ENCODE data around the gene INIP. TPM values are rescaled to one million over a fixed set of nuclear protein-coding genes. Genes with fewer than 3 reads are reported as not detected.
"Not testable (repeated sequence)": the region's sequence is repeated elsewhere in the genome, so short reads cannot be mapped to it uniquely, and the experiment has no call there.

The INIP gene
- total and polyA plus RNA-seq, 7 experiments from 2014 or later: 13.8 to 63.1 (median 32.2) TPM

DNA sequence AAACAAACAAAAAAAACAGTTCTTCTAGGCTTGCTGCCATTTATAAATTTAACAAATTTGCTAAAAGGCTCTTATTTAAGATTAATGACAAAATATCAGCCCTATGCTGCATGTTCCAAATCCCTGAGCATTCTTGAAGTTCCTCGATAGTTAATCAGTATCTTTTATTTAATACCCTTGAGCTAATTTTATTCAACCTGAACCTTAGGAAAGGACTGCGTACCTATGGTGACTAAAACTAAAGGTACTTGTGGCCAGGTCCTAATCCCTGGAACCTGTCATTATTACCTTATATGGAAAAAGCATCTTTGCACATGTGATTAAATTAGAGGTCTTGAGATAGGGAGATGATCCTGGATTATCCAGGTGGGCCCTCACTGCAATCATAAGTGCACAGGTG lies 10.5 kb upstream of the INIP start:
- ATAC-seq (no peak), DNase-seq (no peak)
- Mint-ChIP-seq H3K4me1 (peaks cover 0 to 2% (median 0%) of the 10 kb centered on the region in 7 donors), H3K9me3 (no peaks in the 10 kb centered on the region), H3K4me3 (no peak overlapping the region), H3K27ac (no peak overlapping the region), H3K27me3 (peaks cover 0 to 7% (median 0%) of the 10 kb centered on the region in 5 donors), H3K36me3 (no peaks in the 10 kb centered on the region)
- Histone ChIP-seq H3K4me3 (ENCODE audit: low read length) (no peak overlapping the region), H3K27ac (ENCODE audit: low read depth, low read length) (no peak overlapping the region), H3K9me3 (ENCODE audit: control insufficient read depth in 2 of 3, low read length in 3 of 3) (no peaks in the 10 kb centered on the region), H3K27me3 (ENCODE audit: control insufficient read depth in 2 of 2, insufficient read depth in 2 of 2, low read length in 2 of 2) (no peaks in the 10 kb centered on the region), H3K36me3 (ENCODE audit: control insufficient read depth in 2 of 3, insufficient read depth in 3 of 3, low read length in 3 of 3) (no peaks in the 10 kb centered on the region), H3K4me1 (ENCODE audit: control insufficient read depth in 2 of 2, insufficient read depth in 2 of 2, low read length in 2 of 2) (no peaks in the 10 kb centered on the region)
- intact Hi-C loops (cut with micrococcal nuclease): no loop called here
- CTCF ChIA-PET: interaction anchor here (0.8 kb wide), 1 partner anchor 184 kb away, joined by 3 read pairs; no protein-coding TSS in a partner anchor
- POLR2A ChIA-PET: no interaction called here

DNA sequence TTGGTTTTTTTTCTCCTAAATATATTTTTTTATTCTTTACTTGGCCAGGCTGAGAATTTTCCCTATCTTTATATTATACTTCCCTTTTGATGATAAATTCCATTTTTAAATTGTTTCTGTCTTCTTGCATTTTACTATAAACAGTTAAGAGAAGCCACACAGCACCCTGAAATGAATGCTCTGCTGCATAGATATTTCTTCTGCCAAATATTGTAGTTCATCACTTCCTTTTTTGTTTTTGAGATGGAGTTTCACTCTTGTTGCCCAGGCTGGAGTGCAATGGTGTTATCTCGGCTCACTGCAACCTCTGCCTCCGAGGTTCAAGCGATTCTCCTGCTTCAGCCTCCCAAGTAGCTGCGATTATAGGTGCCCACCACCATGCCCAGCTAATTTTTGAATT lies 8.5 kb upstream of the INIP start:
- ChIA-PET CTCF (no interaction called here), POLR2A (no interaction called here)
- ATAC-seq (no peak), DNase-seq (no peak)
- no peaks in the 10 kb centered on the region for H3K9me3 ChIP-seq (ENCODE audit: control insufficient read depth in 2 of 3, low read length in 3 of 3)
- no peaks in the 10 kb centered on the region for H3K4me1 ChIP-seq (ENCODE audit: control insufficient read depth in 2 of 2, insufficient read depth in 2 of 2, low read length in 2 of 2)
- H3K9me3 Mint-ChIP-seq: no peaks in the 10 kb centered on the region
- no peak overlapping the region for H3K4me3 ChIP-seq (ENCODE audit: low read length)
- H3K36me3 Mint-ChIP-seq: no peaks in the 10 kb centered on the region
- H3K27ac Mint-ChIP-seq: peak overlapping the region in 1 of 9 donors; percentile 10
- H3K27ac ChIP-seq (ENCODE audit: low read depth, low read length): no peak overlapping the region
- H3K27me3 Mint-ChIP-seq: peaks cover 0 to 4% (median 0%) of the 10 kb centered on the region in 5 donors
- no peaks in the 10 kb centered on the region for H3K36me3 ChIP-seq (ENCODE audit: control insufficient read depth in 2 of 3, insufficient read depth in 3 of 3, low read length in 3 of 3)
- intact Hi-C loops (cut with micrococcal nuclease): no loop called here
- no peak overlapping the region for H3K4me3 Mint-ChIP-seq
- H3K4me1 Mint-ChIP-seq: peaks cover 0 to 2% (median 0%) of the 10 kb centered on the region in 7 donors
- H3K27me3 ChIP-seq (ENCODE audit: control insufficient read depth in 2 of 2, insufficient read depth in 2 of 2, low read length in 2 of 2): no peaks in the 10 kb centered on the region

DNA sequence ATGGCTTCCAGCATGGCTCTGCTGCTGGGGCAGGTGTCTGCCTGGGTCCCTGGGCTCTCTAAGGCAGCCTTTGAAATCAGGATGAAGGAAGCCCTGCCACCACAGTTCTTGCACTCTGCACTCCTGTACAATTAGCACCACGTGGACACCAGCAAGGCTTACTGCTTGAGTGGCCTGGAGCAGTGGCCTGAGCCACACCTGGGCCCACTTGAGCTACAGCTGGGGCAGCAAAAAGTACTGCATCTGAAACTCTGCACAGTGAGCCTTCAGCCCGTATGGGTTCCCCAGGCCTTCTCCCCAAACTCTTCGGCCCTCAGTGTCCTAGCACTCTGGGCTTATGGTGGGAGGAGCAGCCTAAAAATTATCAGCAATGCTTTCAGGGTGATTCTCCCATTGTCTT lies 8.0 kb upstream of the INIP start:
- Mint-ChIP-seq H3K4me1 (peaks cover 0 to 2% (median 0%) of the 10 kb centered on the region in 7 donors), H3K27me3 (peaks cover 0 to 4% (median 0%) of the 10 kb centered on the region in 5 donors)
- CTCF ChIA-PET: no interaction called here

DNA sequence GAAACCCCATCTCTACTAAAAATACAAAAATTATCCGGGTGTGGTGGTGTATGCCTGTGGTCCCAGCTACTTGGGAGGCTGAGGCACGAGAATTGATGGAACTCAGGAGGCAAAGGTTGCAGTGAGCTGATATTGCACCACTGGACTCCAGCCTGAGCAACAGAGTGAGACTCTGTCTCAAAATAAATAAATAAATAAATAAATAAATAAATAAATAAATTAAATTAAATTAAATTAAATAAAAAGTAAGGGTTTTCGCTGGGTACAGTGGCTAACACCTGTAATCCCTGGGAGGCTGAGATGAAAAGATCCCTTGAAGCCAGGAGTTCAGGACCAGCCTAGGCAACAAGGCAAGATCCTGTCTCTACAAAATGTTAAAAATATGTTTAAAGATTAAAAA lies 4.8 kb upstream of the INIP start:
- CTCF ChIA-PET, POLR2A ChIA-PET: not testable (repeated sequence)

More for the DNA sequence above, 8.0 kb upstream of the INIP start:
- no peak overlapping the region for H3K4me3 Mint-ChIP-seq
- Histone ChIP-seq H3K4me1 (ENCODE audit: control insufficient read depth in 2 of 2, insufficient read depth in 2 of 2, low read length in 2 of 2) (no peaks in the 10 kb centered on the region), H3K27me3 (ENCODE audit: control insufficient read depth in 2 of 2, insufficient read depth in 2 of 2, low read length in 2 of 2) (no peaks in the 10 kb centered on the region), H3K9me3 (ENCODE audit: control insufficient read depth in 2 of 3, low read length in 3 of 3) (no peaks in the 10 kb centered on the region), H3K27ac (ENCODE audit: low read depth, low read length) (no peak overlapping the region), H3K36me3 (ENCODE audit: control insufficient read depth in 2 of 3, insufficient read depth in 3 of 3, low read length in 3 of 3) (no peaks in the 10 kb centered on the region), H3K4me3 (ENCODE audit: low read length) (no peak overlapping the region)
- no peak overlapping the region for H3K27ac Mint-ChIP-seq
- ATAC-seq (no peak), DNase-seq (no peak)
- intact Hi-C loops (cut with micrococcal nuclease): no loop called here
- POLR2A ChIA-PET: no interaction called here
- no peaks in the 10 kb centered on the region for H3K9me3 Mint-ChIP-seq
- no peaks in the 10 kb centered on the region for H3K36me3 Mint-ChIP-seq

DNA sequence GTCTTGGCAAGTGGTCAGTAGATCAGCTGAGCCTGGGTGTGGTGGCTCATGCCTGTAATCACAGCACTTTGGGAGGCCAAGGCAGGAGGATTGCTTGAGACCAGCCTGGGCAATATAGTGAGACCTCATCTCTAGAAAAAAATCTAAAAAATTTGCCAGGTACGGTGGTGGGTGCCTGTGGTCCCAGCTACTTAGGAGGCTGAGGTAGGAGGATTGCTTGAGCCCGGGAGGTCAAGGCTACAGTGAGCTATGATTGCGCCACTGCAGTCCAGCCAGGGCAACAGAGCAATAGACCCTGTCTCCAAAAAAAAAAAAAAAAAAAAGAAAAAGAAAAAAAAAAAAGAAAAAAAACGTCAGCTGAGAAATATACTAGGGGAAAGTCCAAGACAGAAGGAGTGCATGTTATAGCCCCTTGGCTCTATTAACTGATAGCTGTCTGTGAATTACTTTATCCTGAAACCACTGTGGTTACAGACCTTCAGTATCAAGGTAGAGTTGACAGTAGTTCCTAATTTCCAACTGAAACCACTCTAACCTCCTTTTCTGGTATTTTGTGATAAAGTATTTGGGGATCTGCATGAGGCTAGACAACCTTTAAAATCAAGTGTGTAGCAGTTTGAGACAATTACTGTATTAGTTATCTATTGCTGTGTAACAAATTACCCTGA lies 2.3 kb upstream of the INIP start:
- H3K4me1 ChIP-seq (ENCODE audit: control insufficient read depth in 2 of 2, insufficient read depth in 2 of 2, low read length in 2 of 2): peaks cover 7 to 10% of the 10 kb centered on the region in 2 donors
- Mint-ChIP-seq H3K4me3 (no peak overlapping the region), H3K27me3 (no peaks in the 10 kb centered on the region), H3K27ac (peak overlapping the region in 2 of 9 donors; percentile 48 to 98), H3K9me3 (no peaks in the 10 kb centered on the region), H3K4me1 (peaks cover 8 to 26% (median 13%) of the 10 kb centered on the region in 7 donors), H3K36me3 (no peaks in the 10 kb centered on the region)
- CTCF ChIA-PET: interaction anchor here (0.5 to 1.6 kb wide), 3 partner anchors 31 to 280 kb away, joined by 3 to 4 read pairs (median 4); partner anchors contain the start of gene SNX30
- no peaks in the 10 kb centered on the region for H3K27me3 ChIP-seq (ENCODE audit: control insufficient read depth in 2 of 2, insufficient read depth in 2 of 2, low read length in 2 of 2)
- H3K4me3 ChIP-seq (ENCODE audit: low read length): no peak overlapping the region
- no peak for DNase-seq
- no peak for ATAC-seq
- no peak overlapping the region for H3K27ac ChIP-seq (ENCODE audit: low read depth, low read length)
- POLR2A ChIA-PET: interaction anchor here (0.6 to 3.5 kb wide), 2 partner anchors 29 to 36 kb away, joined by 3 to 45 read pairs; partner anchors contain the start of gene SNX30
- no peaks in the 10 kb centered on the region for H3K36me3 ChIP-seq (ENCODE audit: control insufficient read depth in 2 of 3, insufficient read depth in 3 of 3, low read length in 3 of 3)
- no peaks in the 10 kb centered on the region for H3K9me3 ChIP-seq (ENCODE audit: control insufficient read depth in 2 of 3, low read length in 3 of 3)
- intact Hi-C loops (cut with micrococcal nuclease): no loop called here

More for the DNA sequence above, 4.8 kb upstream of the INIP start:
- H3K27me3 Mint-ChIP-seq; H3K36me3 ChIP-seq (ENCODE audit: control insufficient read depth in 2 of 3, insufficient read depth in 3 of 3, low read length in 3 of 3); H3K4me1 ChIP-seq (ENCODE audit: control insufficient read depth in 2 of 2, insufficient read depth in 2 of 2, low read length in 2 of 2); H3K4me1 Mint-ChIP-seq; intact Hi-C loops (cut with micrococcal nuclease); H3K36me3 Mint-ChIP-seq; H3K4me3 Mint-ChIP-seq; H3K4me3 ChIP-seq (ENCODE audit: low read length); ATAC-seq; H3K27ac ChIP-seq (ENCODE audit: low read depth, low read length); H3K27me3 ChIP-seq (ENCODE audit: control insufficient read depth in 2 of 2, insufficient read depth in 2 of 2, low read length in 2 of 2); H3K9me3 ChIP-seq (ENCODE audit: control insufficient read depth in 2 of 3, low read length in 3 of 3); H3K27ac Mint-ChIP-seq; DNase-seq; H3K9me3 Mint-ChIP-seq: not testable (repeated sequence)

GRCh38 chr9:112719696-112720095 lies 1.8 kb upstream of the INIP start:
- H3K9me3 ChIP-seq (ENCODE audit: control insufficient read depth in 2 of 3, low read length in 3 of 3): no peaks in the 10 kb centered on the region
- no peak overlapping the region for H3K4me3 ChIP-seq (ENCODE audit: low read length)
- Mint-ChIP-seq H3K4me3 (no peak overlapping the region), H3K36me3 (no peaks in the 10 kb centered on the region), H3K9me3 (no peaks in the 10 kb centered on the region), H3K27ac (peak overlapping the region in 5 of 9 donors; percentile 22 to 99 (median 51)), H3K27me3 (no peaks in the 10 kb centered on the region), H3K4me1 (peaks cover 8 to 26% (median 13%) of the 10 kb centered on the region in 7 donors)
- peak overlapping the region; percentile 56 for H3K27ac ChIP-seq (ENCODE audit: low read depth, low read length)
- DNase-seq: no peak
- H3K36me3 ChIP-seq (ENCODE audit: control insufficient read depth in 2 of 3, insufficient read depth in 3 of 3, low read length in 3 of 3): no peaks in the 10 kb centered on the region
- H3K4me1 ChIP-seq (ENCODE audit: control insufficient read depth in 2 of 2, insufficient read depth in 2 of 2, low read length in 2 of 2): peaks cover 7 to 10% of the 10 kb centered on the region in 2 donors
- ChIA-PET POLR2A (interaction anchor here (0.6 to 3.5 kb wide), 2 partner anchors 30 to 35 kb away, joined by 3 to 45 read pairs; partner anchors contain the start of gene SNX30), CTCF (interaction anchor here (0.5 to 1.6 kb wide), 3 partner anchors 31 to 279 kb away, joined by 3 to 4 read pairs (median 4); partner anchors contain the start of gene SNX30)
- H3K27me3 ChIP-seq (ENCODE audit: control insufficient read depth in 2 of 2, insufficient read depth in 2 of 2, low read length in 2 of 2): no peaks in the 10 kb centered on the region
- intact Hi-C loops (cut with micrococcal nuclease): loop anchor here (2.0 to 10.0 kb wide), 9 partner anchors 433 to 1237 kb away; partner anchors contain the start of genes C9orf43 (in 1 of the 2), DNAJC25 (in 1 of the 2), ECPAS (in 1 of the 2) and FKBP15 (in 1 of the 2)
- ATAC-seq: no peak
